ENCODE measurements around the gene FOSB. TPM values are rescaled to one million over a fixed set of nuclear protein-coding genes. Genes with fewer than 3 reads are reported as not detected.
A peak's percentile ranks its signal among the peaks of the same experiment; 100 is the strongest.

Gene FOSB
- total and polyA plus RNA-seq, 7 donors = 0.32 to 9.4 (median 1.5) TPM

- intact Hi-C loops (cut with DNase I) = no loop called here
Measured at GRCh38 chr19:45468159-45468651, 409 bp downstream of the FOSB start.

GRCh38 chr19:45468803-45469131 lies 971 bp downstream of the FOSB start:
- no peak for DNase-seq
- Histone ChIP-seq H3K36me3 (ENCODE audit: insufficient read depth in 1 of 2, low read depth in 1 of 2) (no peaks in the 10 kb centered on the region), H3K9me3 (no peaks in the 10 kb centered on the region), H3K27ac (peak overlapping the region; percentile 88), H3K27me3 (ENCODE audit: insufficient read depth in 3 of 3, low read length in 2 of 3) (no peaks in the 10 kb centered on the region), H3K4me1 (peaks cover 13% of the 10 kb centered on the region), H3K4me3 (peak overlapping the region; percentile 86)
- no peak for TF ChIP-seq CTCF (IDR thresholded peaks at IDR 0.05)
- peak; percentile 4 to 19 (median 12) for ATAC-seq
- intact Hi-C loops (cut with DNase I) = no loop called here
- WGBS, 3 donors = 0 to 1% (median 1%) methylated on average over 16 to 19 of the region's 19 CpGs

More at GRCh38 chr19:45468159-45468651, 409 bp downstream of the FOSB start:
- Histone ChIP-seq H3K36me3 (ENCODE audit: insufficient read depth in 1 of 2, low read depth in 1 of 2) (no peaks in the 10 kb centered on the region), H3K4me3 (peak overlapping the region; percentile 86), H3K9me3 (no peaks in the 10 kb centered on the region), H3K4me1 (peaks cover 13% of the 10 kb centered on the region), H3K27me3 (ENCODE audit: insufficient read depth in 3 of 3, low read length in 2 of 3) (no peaks in the 10 kb centered on the region), H3K27ac (peak overlapping the region; percentile 88)
- WGBS, 3 donors = 0 to 1% (median 0%) methylated on average over 31 of the region's 31 CpGs
- no peak for TF ChIP-seq CTCF (IDR thresholded peaks at IDR 0.05)
- ATAC-seq = peak in 2 of 4 donors; percentile 3 to 4
- DNase-seq = peak; percentile 40 to 64

GRCh38 chr19:45469132-45469944 lies 1.5 kb downstream of the FOSB start:
- DNase-seq (peak; percentile 94 to 96), ATAC-seq (peak; percentile 90 to 92 (median 90))
- no peak for TF ChIP-seq CTCF (IDR thresholded peaks at IDR 0.05)
- WGBS, 3 donors = 0 to 1% (median 0%) methylated on average over 53 to 66 of the region's 66 CpGs
- H3K27me3 ChIP-seq (ENCODE audit: insufficient read depth in 3 of 3, low read length in 2 of 3) = no peaks in the 10 kb centered on the region
- intact Hi-C loops (cut with DNase I) = no loop called here
- no peaks in the 10 kb centered on the region for H3K36me3 ChIP-seq (ENCODE audit: insufficient read depth in 1 of 2, low read depth in 1 of 2)
- H3K9me3 ChIP-seq = no peaks in the 10 kb centered on the region
- H3K4me1 ChIP-seq = peaks cover 13% of the 10 kb centered on the region
- H3K4me3 ChIP-seq = peak overlapping the region; percentile 86
- peak overlapping the region; percentile 88 for H3K27ac ChIP-seq

GRCh38 chr19:45469945-45470761 lies 2.4 kb downstream of the FOSB start:
- Histone ChIP-seq H3K27ac (peak overlapping the region; percentile 88), H3K27me3 (ENCODE audit: insufficient read depth in 3 of 3, low read length in 2 of 3) (no peaks in the 10 kb centered on the region), H3K4me3 (peak overlapping the region; percentile 86), H3K36me3 (ENCODE audit: insufficient read depth in 1 of 2, low read depth in 1 of 2) (no peaks in the 10 kb centered on the region), H3K4me1 (peaks cover 13% of the 10 kb centered on the region), H3K9me3 (no peaks in the 10 kb centered on the region)
- intact Hi-C loops (cut with DNase I) = no loop called here
- no peak for TF ChIP-seq CTCF (IDR thresholded peaks at IDR 0.05)
- 40 to 44% (median 42%) methylated on average over 33 of the region's 33 CpGs for WGBS, 3 donors
- DNase-seq (peak; percentile 33 to 63), ATAC-seq (no peak)

Measured in psoas muscle (tissue), 8 donors.